Erythroblast (primary cell): ENCODE measurements around the gene SLITRK3.

ENCODE experiments used
- GATA1 ChIP-seq: IDR thresholded peaks from 2 replicates; pipeline ENCODE4 v1.6.1; 2011; ENCODE audit warnings: low read depth, mild to moderate bottlenecking, control low read depth, low read length, moderate library complexity
- POLR2A ChIP-seq: IDR thresholded peaks from 2 replicates; pipeline ENCODE4 v1.6.1; 2011; ENCODE audit warnings: mild to moderate bottlenecking, low read length

- TF ChIP-seq POLR2A (no peak), GATA1 (no peak)
Observed at GRCh38 chr3:165195640-165196576, at the start of gene SLITRK3.
